GM18858 (cell line): Measurements from ENCODE around the gene DYSF.

Experiments used
- ATAC-seq: cut with Tn5 transposase; IDR thresholded peaks from one replicate; pipeline ENCODE4 v1.9.1; 2021; ENCODE audit not compliant: unreplicated experiment

Gene DYSF

GRCh38 chr2:71498261-71498701, 44.9 kb downstream of the DYSF start:
- ATAC-seq, result no peak

GRCh38 chr2:71499691-71500090, 46.3 kb downstream of the DYSF start:
- no peak for ATAC-seq

GRCh38 chr2:71500426-71501079, 47.2 kb downstream of the DYSF start:
- no peak for ATAC-seq

- ATAC-seq, result no peak
Observed at GRCh38 chr2:71502941-71503738, 49.8 kb downstream of the DYSF start.

GRCh38 chr2:71503837-71504236, 50.5 kb downstream of the DYSF start:
- no peak for ATAC-seq

GRCh38 chr2:71504611-71505010, 51.2 kb downstream of the DYSF start:
- no peak for ATAC-seq

- ATAC-seq, result no peak
Observed at GRCh38 chr2:71505086-71505769, 51.9 kb downstream of the DYSF start.

- no peak for ATAC-seq
Observed at GRCh38 chr2:71505770-71506140, 52.4 kb downstream of the DYSF start.

GRCh38 chr2:71506222-71507153, 53.1 kb downstream of the DYSF start:
- ATAC-seq, result no peak

- no peak for ATAC-seq
Observed at GRCh38 chr2:71507476-71507875, 54.1 kb downstream of the DYSF start.

GRCh38 chr2:71510196-71510807, 56.9 kb downstream of the DYSF start:
- ATAC-seq, result no peak

GRCh38 chr2:71510938-71511337, 57.6 kb downstream of the DYSF start:
- ATAC-seq, result no peak

GRCh38 chr2:71511776-71512175, 58.4 kb downstream of the DYSF start:
- ATAC-seq, result no peak

- no peak for ATAC-seq
Observed at GRCh38 chr2:71512386-71512785, 59.0 kb downstream of the DYSF start.

GRCh38 chr2:71513096-71513495, 59.7 kb downstream of the DYSF start:
- ATAC-seq, result no peak

- no peak for ATAC-seq
Observed at GRCh38 chr2:71513721-71514120, 60.4 kb downstream of the DYSF start.

- no peak for ATAC-seq
Observed at GRCh38 chr2:71516253-71516888, 63.0 kb downstream of the DYSF start.

GRCh38 chr2:71517851-71518250, 64.5 kb downstream of the DYSF start:
- no peak for ATAC-seq

- ATAC-seq, result no peak
Observed at GRCh38 chr2:71521436-71521950, 68.1 kb downstream of the DYSF start.

- ATAC-seq, result no peak
Observed at GRCh38 chr2:71524476-71524875, 71.1 kb downstream of the DYSF start.
